Cardiac muscle cell (in vitro differentiated cells and primary cell): Measurements from ENCODE around the gene GOLGA6L22. TPM values are rescaled to one million over a fixed set of nuclear protein-coding genes. Genes with fewer than 3 reads are reported as not detected.
"Not testable (repeated sequence)": the region's sequence is repeated elsewhere in the genome, so short reads cannot be mapped to it uniquely, and the experiment has no call there.

Experiments
- DNase-seq, 2 donors: peaks; one replicate each; pipeline versions ENCODE4 v3.0.0 to v3.0.0-alpha.2; 2010 to 2017; ENCODE audit warnings: low read depth in 1 of 2, low spot score in 1 of 2
- H3K27ac ChIP-seq: fragments of 200-600 bp; sonication (generic); 2 replicates; pipeline ENCODE4 v1.5.1; 2016
- H3K27me3 ChIP-seq: fragments of 200-600 bp; sonication (generic); 2 replicates; pipeline ENCODE4 v1.6.0; 2016; ENCODE audit warnings: control low read depth
- H3K36me3 ChIP-seq: fragments of 200-600 bp; sonication (generic); 2 replicates; pipeline ENCODE4 v1.5.1; 2016; ENCODE audit warnings: control low read depth
- H3K4me1 ChIP-seq: fragments of 200-600 bp; sonication (generic); 2 replicates; pipeline ENCODE4 v1.8.1; 2017; ENCODE audit warnings: low read depth, mild to moderate bottlenecking, mixed run types
- H3K4me3 ChIP-seq: fragments of 200-600 bp; sonication (generic); 2 replicates; pipeline ENCODE4 v1.5.1; 2016; ENCODE audit warnings: mild to moderate bottlenecking
- H3K9me3 ChIP-seq: fragments of 200-600 bp; sonication (generic); 2 replicates; pipeline ENCODE4 v1.5.1; 2017; ENCODE audit warnings: low read depth, mild to moderate bottlenecking, control low read depth
- polyA plus RNA-seq: library from polyadenylated mRNA; unstranded; fragments of >200 nt; fragmentation: Nextera tagmentation; extraction: Ambion mirVana; gene quantifications from 2 replicates; pipeline ENCODE4 v1.2.1, GENCODE V29; 2016
- total RNA-seq: library from RNA; depleted of rRNA; stranded (reverse); fragments of >200 nt; gene quantifications from 2 replicates; pipeline ENCODE4 v1.2.3, GENCODE V29; 2016

Gene GOLGA6L22
- total and polyA plus RNA-seq, 2 experiments from 2014 or later: not detected

DNA sequence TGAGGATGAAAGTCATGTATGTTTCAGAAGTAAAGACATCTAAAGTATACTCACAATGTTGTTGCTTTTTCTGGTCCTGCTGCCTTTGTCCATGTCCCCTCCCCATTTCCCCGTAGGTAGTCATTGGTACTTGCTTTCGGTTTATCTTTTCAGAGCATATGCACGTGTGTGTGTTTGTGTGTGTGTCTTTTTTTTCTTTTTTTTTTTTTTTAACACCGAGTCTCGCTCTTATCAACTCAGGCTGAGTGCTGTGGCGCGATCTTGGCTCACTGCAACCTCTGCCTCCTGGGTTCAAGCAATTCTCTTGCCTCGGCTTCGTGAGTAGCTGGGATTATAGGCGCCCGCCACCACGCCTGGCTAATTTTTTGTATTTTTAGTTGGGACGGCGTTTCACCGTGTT lies 57.4 kb downstream of the GOLGA6L22 start:
- not testable (repeated sequence) for H3K9me3 ChIP-seq, H3K4me3 ChIP-seq, H3K27ac ChIP-seq, H3K36me3 ChIP-seq, DNase-seq, H3K27me3 ChIP-seq, H3K4me1 ChIP-seq
